ENCODE results near the gene CTDNEP1. TPM values are rescaled to one million over a fixed set of nuclear protein-coding genes. Genes with fewer than 3 reads are reported as not detected.

Gene CTDNEP1
- total RNA-seq, 4 donors from 2014 or later = 71.8 to 86.4 (median 81.1) TPM

DNA sequence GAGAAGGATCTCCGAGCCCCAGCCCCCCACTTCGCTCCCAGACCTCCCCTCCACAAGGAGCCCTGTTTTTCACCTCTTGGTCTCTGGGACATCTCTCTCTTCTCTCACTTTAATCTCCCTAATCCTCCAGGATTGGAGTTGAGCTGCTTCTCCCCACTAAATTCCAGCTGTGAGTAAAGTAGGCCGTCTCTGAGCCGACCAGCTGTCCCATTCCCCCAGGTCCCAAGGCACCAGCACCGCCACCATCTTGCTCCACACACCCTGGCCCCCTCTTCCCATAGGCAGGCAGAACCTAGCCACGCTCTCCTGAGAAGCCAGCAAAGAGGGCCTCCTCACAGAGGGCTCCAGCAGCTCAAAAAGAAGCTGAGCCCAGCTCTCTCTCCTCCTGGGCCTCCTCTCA is 32.8 kb downstream of the CTDNEP1 start:
- TF ChIP-seq, protein P1, sequence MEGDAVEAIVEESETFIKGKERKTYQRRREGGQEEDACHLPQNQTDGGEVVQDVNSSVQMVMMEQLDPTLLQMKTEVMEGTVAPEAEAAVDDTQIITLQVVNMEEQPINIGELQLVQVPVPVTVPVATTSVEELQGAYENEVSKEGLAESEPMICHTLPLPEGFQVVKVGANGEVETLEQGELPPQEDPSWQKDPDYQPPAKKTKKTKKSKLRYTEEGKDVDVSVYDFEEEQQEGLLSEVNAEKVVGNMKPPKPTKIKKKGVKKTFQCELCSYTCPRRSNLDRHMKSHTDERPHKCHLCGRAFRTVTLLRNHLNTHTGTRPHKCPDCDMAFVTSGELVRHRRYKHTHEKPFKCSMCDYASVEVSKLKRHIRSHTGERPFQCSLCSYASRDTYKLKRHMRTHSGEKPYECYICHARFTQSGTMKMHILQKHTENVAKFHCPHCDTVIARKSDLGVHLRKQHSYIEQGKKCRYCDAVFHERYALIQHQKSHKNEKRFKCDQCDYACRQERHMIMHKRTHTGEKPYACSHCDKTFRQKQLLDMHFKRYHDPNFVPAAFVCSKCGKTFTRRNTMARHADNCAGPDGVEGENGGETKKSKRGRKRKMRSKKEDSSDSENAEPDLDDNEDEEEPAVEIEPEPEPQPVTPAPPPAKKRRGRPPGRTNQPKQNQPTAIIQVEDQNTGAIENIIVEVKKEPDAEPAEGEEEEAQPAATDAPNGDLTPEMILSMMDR (IDR thresholded peaks at IDR 0.05; ENCODE audit: low read depth) = no peak

- TF ChIP-seq, protein P1 (IDR thresholded peaks at IDR 0.05; ENCODE audit: low read depth) = no peak
These were observed 33.4 kb downstream of the CTDNEP1 start for GRCh38 chr17:7218166-7218565.

- TF ChIP-seq, protein P1 (IDR thresholded peaks at IDR 0.05; ENCODE audit: low read depth) = no peak
These were observed 34.2 kb downstream of the CTDNEP1 start for GRCh38 chr17:7217113-7217987.

- TF ChIP-seq, protein P1 (IDR thresholded peaks at IDR 0.05; ENCODE audit: low read depth) = no peak
These were observed 35.1 kb downstream of the CTDNEP1 start for GRCh38 chr17:7216242-7217112.

- TF ChIP-seq, protein P1 (IDR thresholded peaks at IDR 0.05; ENCODE audit: low read depth) = no peak
These were observed 35.8 kb downstream of the CTDNEP1 start for GRCh38 chr17:7215652-7216180.

DNA sequence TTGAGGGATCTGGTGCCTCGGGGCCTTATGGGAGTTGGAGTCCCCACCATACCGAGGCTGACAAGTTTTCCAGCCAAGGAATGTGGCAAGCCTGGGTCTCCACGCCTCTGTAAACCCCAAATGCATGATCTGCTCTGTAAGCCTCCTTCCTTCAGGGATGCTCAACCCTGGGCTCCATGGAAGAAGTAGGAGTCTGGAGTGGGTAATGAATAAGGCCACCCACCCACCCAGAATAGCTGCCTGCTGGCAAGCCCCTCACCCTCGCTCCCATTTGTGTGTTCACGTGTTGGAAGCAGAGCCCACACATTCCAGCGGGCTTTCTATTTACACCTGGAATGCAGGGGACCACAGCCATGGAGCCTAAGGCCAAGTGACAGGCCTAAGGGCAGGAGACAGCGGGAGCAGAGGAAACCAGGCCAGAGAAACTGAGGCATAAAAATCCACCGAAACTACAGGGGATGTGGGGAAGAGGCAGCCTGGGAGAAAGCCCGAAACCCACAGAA is 36.3 kb downstream of the CTDNEP1 start:
- TF ChIP-seq, protein P1 (IDR thresholded peaks at IDR 0.05; ENCODE audit: low read depth) = no peak
